A673 (cell line): Measurements from ENCODE around the gene USE1. TPM values are rescaled to one million over a fixed set of nuclear protein-coding genes. Genes with fewer than 3 reads are reported as not detected.
A peak's percentile ranks its signal among the peaks of the same experiment; 100 is the strongest.

Experiments
- BruUV-seq: library from RNA; stranded (reverse); fragments of 400-500 nt; replicated peaks from 2 replicates; lab custom pipeline; 2021; lab: Mats Ljungman, UMichigan
- CTCF ChIA-PET: fragments of 300-600 bp; sonication (Branson Sonifier 250); formaldehyde crosslinking; loops from one replicate; lab custom pipeline; 2022; ENCODE audit warnings: antibody characterized with exemption; lab: Charles Lee
- POLR2A ChIA-PET: fragments of 300-600 bp; sonication (Branson Sonifier 250); formaldehyde crosslinking; loops from one replicate; lab custom pipeline; 2022; ENCODE audit warnings: antibody characterized with exemption; ENCODE audit not compliant: low non-redundant PET; lab: Charles Lee
- DNase-seq: peaks from one replicate; pipeline ENCODE4 v3.0.0-alpha.2; 2015; ENCODE audit warnings: low spot score
- H3K27ac ChIP-seq: fragments of 200-600 bp; sonication (generic); 2 replicates; pipeline ENCODE4 v1.5.1; 2016; ENCODE audit warnings: mixed run types, low read depth, mild to moderate bottlenecking, mixed read lengths, antibody characterized with exemption, low read length; ENCODE audit not compliant: poor library complexity, severe bottlenecking
- H3K27me3 ChIP-seq: fragments of 200-600 bp; sonication (generic); replicated peaks from 2 replicates; pipeline ENCODE4 v1.6.1; 2017; ENCODE audit warnings: mixed run types, low read depth, mild to moderate bottlenecking, mixed read lengths, antibody characterized with exemption, low read length; ENCODE audit not compliant: insufficient read depth, poor library complexity
- H3K36me3 ChIP-seq: fragments of 200-600 bp; sonication (generic); 2 replicates; pipeline ENCODE4 v1.6.1; 2016; ENCODE audit warnings: mixed run types, mild to moderate bottlenecking, mixed read lengths, antibody characterized with exemption, low read length; ENCODE audit not compliant: insufficient read depth, poor library complexity, severe bottlenecking
- H3K4me1 ChIP-seq: fragments of 200-600 bp; sonication (generic); 2 replicates; pipeline ENCODE4 v1.6.1; 2017; ENCODE audit warnings: mixed run types, mild to moderate bottlenecking, mixed read lengths, antibody characterized with exemption, low read length; ENCODE audit not compliant: insufficient read depth, poor library complexity, severe bottlenecking
- H3K4me3 ChIP-seq: fragments of 200-600 bp; sonication (generic); 2 replicates; pipeline ENCODE4 v1.5.1; 2016; ENCODE audit warnings: low read depth, mixed run types, mild to moderate bottlenecking, mixed read lengths, low read length; ENCODE audit not compliant: poor library complexity, severe bottlenecking
- H3K9me3 ChIP-seq: fragments of 200-600 bp; sonication (generic); 2 replicates; pipeline ENCODE4 v1.6.1; 2016; ENCODE audit warnings: mixed run types, low read depth, mild to moderate bottlenecking, mixed read lengths, antibody characterized with exemption, low read length; ENCODE audit not compliant: poor library complexity, severe bottlenecking
- EZH2 ChIP-seq: fragments of 200-600 bp; sonication (generic); IDR thresholded peaks from 2 replicates; pipeline ENCODE4 v1.6.1; 2017; ENCODE audit warnings: borderline replicate concordance, low read depth, mild to moderate bottlenecking, mixed read lengths, antibody characterized with exemption, low read length; ENCODE audit not compliant: poor library complexity, severe bottlenecking
- intact Hi-C: fragments of 100-400 bp; cut with micrococcal nuclease; formaldehyde crosslinking; loops from one replicate; pipeline ENCODE4 v1.10.0; 2022; ENCODE audit not compliant: unreplicated experiment
- total RNA-seq: library from RNA; stranded (reverse); gene quantifications from 2 replicates; pipeline ENCODE4 v1.2.3, GENCODE V29; 2021
- TF ChIP-seq, protein P1 (sequence below): fragments of 300-800, 200-600 bp; sonication (generic); conservative IDR thresholded peaks from 2 replicates; pipeline ENCODE4 v1.5.1; 2017; ENCODE audit warnings: low read depth, mild to moderate bottlenecking, antibody characterized with exemption, low read length, moderate library complexity, mixed read lengths

USE1 gene
- total RNA-seq, 1 experiment from 2014 or later: 32.1 TPM

DNA sequence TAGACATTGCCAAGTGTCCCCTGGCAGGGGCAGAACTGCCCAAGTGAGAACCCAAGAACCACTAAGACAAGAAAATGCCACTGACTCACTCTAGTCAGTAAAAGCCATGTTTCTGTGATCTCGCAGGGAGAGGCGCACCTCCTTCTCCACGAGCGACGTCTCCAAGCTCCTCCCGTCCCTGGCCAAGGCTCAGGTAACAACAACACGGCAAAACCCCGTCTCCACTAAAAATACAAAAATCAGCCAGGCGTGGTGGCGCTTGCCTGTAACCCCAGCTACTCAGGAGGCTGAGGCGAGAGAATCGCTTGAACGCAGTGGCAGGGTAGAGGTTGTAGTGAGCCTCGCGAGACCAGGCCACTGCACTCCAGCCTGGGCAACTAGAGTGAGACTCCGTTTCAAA is 17.5 kb upstream of the USE1 start:
- CTCF ChIA-PET: no interaction called here
- H3K4me1 ChIP-seq: no peaks in the 10 kb centered on the region
- POLR2A ChIA-PET: no interaction called here
- H3K9me3 ChIP-seq: no peaks in the 10 kb centered on the region
- TF ChIP-seq EZH2: no peak
- TF ChIP-seq, protein P1, sequence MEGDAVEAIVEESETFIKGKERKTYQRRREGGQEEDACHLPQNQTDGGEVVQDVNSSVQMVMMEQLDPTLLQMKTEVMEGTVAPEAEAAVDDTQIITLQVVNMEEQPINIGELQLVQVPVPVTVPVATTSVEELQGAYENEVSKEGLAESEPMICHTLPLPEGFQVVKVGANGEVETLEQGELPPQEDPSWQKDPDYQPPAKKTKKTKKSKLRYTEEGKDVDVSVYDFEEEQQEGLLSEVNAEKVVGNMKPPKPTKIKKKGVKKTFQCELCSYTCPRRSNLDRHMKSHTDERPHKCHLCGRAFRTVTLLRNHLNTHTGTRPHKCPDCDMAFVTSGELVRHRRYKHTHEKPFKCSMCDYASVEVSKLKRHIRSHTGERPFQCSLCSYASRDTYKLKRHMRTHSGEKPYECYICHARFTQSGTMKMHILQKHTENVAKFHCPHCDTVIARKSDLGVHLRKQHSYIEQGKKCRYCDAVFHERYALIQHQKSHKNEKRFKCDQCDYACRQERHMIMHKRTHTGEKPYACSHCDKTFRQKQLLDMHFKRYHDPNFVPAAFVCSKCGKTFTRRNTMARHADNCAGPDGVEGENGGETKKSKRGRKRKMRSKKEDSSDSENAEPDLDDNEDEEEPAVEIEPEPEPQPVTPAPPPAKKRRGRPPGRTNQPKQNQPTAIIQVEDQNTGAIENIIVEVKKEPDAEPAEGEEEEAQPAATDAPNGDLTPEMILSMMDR: no peak
- no peak overlapping the region for H3K27ac ChIP-seq
- no peaks in the 10 kb centered on the region for H3K27me3 ChIP-seq
- BruUV-seq: no TSS peak
- DNase-seq: no peak
- intact Hi-C loops: no loop called here
- H3K4me3 ChIP-seq: no peak overlapping the region
- H3K36me3 ChIP-seq: peaks cover 37% of the 10 kb centered on the region

DNA sequence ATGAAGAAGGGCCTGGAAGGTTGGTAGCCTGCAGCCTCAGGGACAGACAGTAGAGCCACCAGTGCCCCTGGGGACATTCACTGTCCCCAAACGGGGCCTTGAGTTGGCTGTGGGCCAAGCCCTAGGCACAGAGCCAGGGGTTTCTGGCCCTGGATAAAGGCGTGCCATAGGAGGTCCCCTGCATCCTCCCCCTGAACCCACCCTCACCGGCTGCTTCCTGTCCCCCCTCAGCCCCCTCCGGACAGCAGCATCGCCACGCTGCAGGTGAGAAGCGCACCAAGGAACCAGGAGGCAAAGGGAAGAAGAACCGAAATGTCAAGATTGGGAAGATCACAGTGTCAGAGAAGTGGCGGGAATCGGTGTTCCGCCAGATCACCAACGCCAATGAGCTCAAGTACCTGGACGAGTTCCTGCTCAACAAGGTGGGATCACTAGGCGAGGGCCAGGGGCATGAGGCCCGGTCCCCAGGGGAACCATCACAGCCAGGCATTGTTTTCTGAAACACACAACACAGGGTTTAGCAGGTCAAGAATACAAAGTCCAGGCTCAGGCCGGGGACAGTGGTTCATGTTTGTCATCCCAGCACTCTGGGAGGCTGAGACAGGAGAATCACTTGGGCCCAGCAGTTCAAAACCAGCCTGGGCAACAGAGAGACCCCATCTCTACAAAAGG is 14.6 kb upstream of the USE1 start:
- Histone ChIP-seq H3K36me3 (peaks cover 32% of the 10 kb centered on the region), H3K4me1 (no peaks in the 10 kb centered on the region), H3K27ac (no peak overlapping the region), H3K27me3 (no peaks in the 10 kb centered on the region), H3K9me3 (no peaks in the 10 kb centered on the region), H3K4me3 (no peak overlapping the region)
- no TSS peak for BruUV-seq
- intact Hi-C loops: no loop called here
- ChIA-PET POLR2A (no interaction called here), CTCF (no interaction called here)
- no peak for DNase-seq
- TF ChIP-seq EZH2: no peak
- TF ChIP-seq, protein P1: no peak

DNA sequence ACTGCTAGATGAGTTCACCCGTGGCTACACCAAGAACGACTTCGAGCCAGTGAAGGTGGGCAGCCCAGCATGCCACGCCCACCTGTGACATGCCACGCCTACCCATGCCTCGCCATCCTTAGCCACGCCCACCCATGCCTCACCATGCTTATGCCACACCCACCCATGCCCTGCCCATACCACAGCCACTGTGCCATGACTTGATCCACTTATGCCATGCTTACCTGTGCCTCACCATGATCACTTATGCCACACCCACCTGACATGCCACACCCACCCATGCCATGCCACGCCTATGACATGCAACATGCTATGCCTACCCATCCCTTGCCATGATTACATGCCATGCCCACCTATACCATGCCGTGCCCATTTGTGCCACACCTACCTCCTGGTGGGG is 12.9 kb upstream of the USE1 start:
- no TSS peak for BruUV-seq
- peak; percentile 33 for DNase-seq
- CTCF ChIA-PET: no interaction called here
- Histone ChIP-seq H3K27ac (no peak overlapping the region), H3K4me3 (no peak overlapping the region), H3K27me3 (no peaks in the 10 kb centered on the region), H3K4me1 (no peaks in the 10 kb centered on the region), H3K9me3 (no peaks in the 10 kb centered on the region), H3K36me3 (peaks cover 32% of the 10 kb centered on the region)
- TF ChIP-seq EZH2: no peak
- TF ChIP-seq, protein P1: no peak
- intact Hi-C loops: no loop called here
- POLR2A ChIA-PET: no interaction called here
